OCI-LY1 (cell line): ENCODE data around the gene SCYGR8.
"Not testable (repeated sequence)": the region's sequence is repeated elsewhere in the genome, so short reads cannot be mapped to it uniquely, and the experiment has no call there.

ENCODE experiments used
- CTCF ChIP-seq: fragments of 200-600 bp; sonication (generic), shearing (Covaris generic); IDR thresholded peaks from 2 replicates; pipeline ENCODE4 v1.5.1; 2017; ENCODE audit warnings: mild to moderate bottlenecking, antibody characterized with exemption, low read length, moderate library complexity, mixed read lengths
- EZH2 ChIP-seq: fragments of 200-600 bp; sonication (generic), shearing (Covaris generic); IDR thresholded peaks from 2 replicates; pipeline ENCODE4 v1.8.0; 2017; ENCODE audit warnings: borderline replicate concordance, mixed run types, mild to moderate bottlenecking, antibody characterized with exemption, low read length, moderate library complexity, mixed read lengths

- peak; percentile 27 for TF ChIP-seq CTCF
- not testable (repeated sequence) for TF ChIP-seq EZH2
Measured at GRCh38 chr2:227740705-227741104, 5.0 kb upstream of the SCYGR8 start.
